ENCODE measurements around the gene OR10A5. TPM values are rescaled to one million over a fixed set of nuclear protein-coding genes. Genes with fewer than 3 reads are reported as not detected.
"Not testable (repeated sequence)": the region's sequence is repeated elsewhere in the genome, so short reads cannot be mapped to it uniquely, and the experiment has no call there.

OR10A5 gene
- total and polyA plus RNA-seq, 2 of the 8 experiments (the other 6 are each of a cell fraction or from before 2014, with no cell fraction given), result not detected

DNA sequence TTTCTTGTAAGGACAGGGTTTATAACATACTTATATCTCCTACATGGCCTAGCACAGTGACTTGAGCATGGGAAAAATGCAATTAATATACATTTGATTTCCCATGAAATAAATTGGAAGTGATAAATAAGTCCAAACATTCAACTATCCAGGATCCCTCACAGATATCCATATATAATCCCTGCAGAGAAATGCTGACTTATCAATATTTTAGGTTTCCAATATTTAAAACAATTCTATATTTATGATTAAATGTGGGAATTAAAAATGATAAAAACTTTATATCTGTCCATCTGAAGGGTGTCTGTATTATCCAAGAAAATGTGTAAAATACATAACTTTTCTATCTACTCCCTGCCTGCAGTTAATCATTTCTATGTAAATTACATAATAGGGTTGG is 37.3 kb downstream of the OR10A5 start:
- Histone ChIP-seq H2BK20ac (ENCODE audit: low read length) (no peak overlapping the region), H2AK5ac (ENCODE audit: low read depth, low read length) (no peak overlapping the region), H2BK12ac (ENCODE audit: low read depth, low read length) (no peak overlapping the region), H4K8ac (ENCODE audit: extremely low read depth, insufficient read depth, low read length) (no peak overlapping the region), H3K27me3 (replicated peaks in 1 of 4; ENCODE audit: control insufficient read depth in 3 of 4, extremely low read depth in 1 of 4, insufficient read depth in 3 of 4, low read length in 3 of 4) (no peaks in the 10 kb centered on the region), H4K20me1 (replicated peaks in 1 of 2; ENCODE audit: control insufficient read depth in 1 of 2, insufficient read depth in 2 of 2, low read length in 2 of 2) (no peaks in the 10 kb centered on the region), H4K5ac (ENCODE audit: insufficient read length, low read depth, low read length) (no peak overlapping the region), H3K14ac (ENCODE audit: insufficient read length) (no peak overlapping the region), H3K27ac (ENCODE audit: low read depth, low read length) (no peak overlapping the region), H3K18ac (ENCODE audit: extremely low read depth, low read length) (no peak overlapping the region), H3K4ac (replicated peaks; ENCODE audit: insufficient read length, low read depth, low read length) (no peak overlapping the region), H3K79me1 (ENCODE audit: low read depth, low read length) (no peaks in the 10 kb centered on the region), H3K9me3 (ENCODE audit: insufficient read depth in 2 of 2, low read depth in 1 of 2, low read length in 1 of 2) (no peaks in the 10 kb centered on the region), H2BK15ac (ENCODE audit: low read length) (no peak overlapping the region), H2BK120ac (replicated peaks; ENCODE audit: low read depth, low read length) (no peak overlapping the region), H3K23me2 (ENCODE audit: low read depth, low read length) (no peaks in the 10 kb centered on the region), H3K4me1 (replicated peaks in 1 of 4; ENCODE audit: control insufficient read depth in 3 of 4, insufficient read depth in 4 of 4, low read length in 3 of 4) (no peaks in the 10 kb centered on the region), H3K9ac (replicated peaks in 1 of 4; ENCODE audit: extremely low read depth in 1 of 4, low read depth in 3 of 4, low read length in 3 of 4) (no peak overlapping the region), H3K36me3 (ENCODE audit: control insufficient read depth in 2 of 4, insufficient read depth in 4 of 4, low read length in 3 of 4) (no peaks in the 10 kb centered on the region), H3K23ac (ENCODE audit: insufficient read length) (no peak overlapping the region), H4K91ac (replicated peaks; ENCODE audit: insufficient read length, low read length) (no peak overlapping the region), H3K4me2 (ENCODE audit: insufficient read depth in 1 of 2, low read depth in 2 of 2, low read length in 2 of 2) (no peak overlapping the region), H2AFZ (ENCODE audit: low read length) (no peak overlapping the region), H3K79me2 (ENCODE audit: control insufficient read depth in 1 of 2, insufficient read depth in 2 of 2, low read length in 2 of 2) (no peaks in the 10 kb centered on the region), H3K4me3 (ENCODE audit: extremely low read depth in 1 of 4, insufficient read depth in 2 of 4, low read depth in 3 of 4, low read length in 4 of 4) (no peak overlapping the region), H3K56ac (replicated peaks; ENCODE audit: insufficient read length, low read depth, low read length) (no peak overlapping the region), H2BK5ac (ENCODE audit: low read depth, low read length) (no peak overlapping the region)
- DNase-seq (ENCODE audit: low read depth in 1 of 2, low spot score in 2 of 2) (no peak), FAIRE-seq (no peak)
- TF ChIP-seq MAFK (IDR thresholded peaks at IDR 0.05; ENCODE audit: low read depth, low read length) (peak; percentile 68; the same call in 1 of the 2 replicates), EGR1 (IDR thresholded peaks at IDR 0.05; ENCODE audit: borderline replicate concordance, low read depth, low read length) (no peak), JUND (IDR thresholded peaks at IDR 0.05; ENCODE audit: low read length) (no peak)
- CTCF ChIA-PET (ENCODE audit: partially characterized antibody), result no interaction called here
- POLR2A ChIA-PET (ENCODE audit: partially characterized antibody), result no interaction called here

DNA sequence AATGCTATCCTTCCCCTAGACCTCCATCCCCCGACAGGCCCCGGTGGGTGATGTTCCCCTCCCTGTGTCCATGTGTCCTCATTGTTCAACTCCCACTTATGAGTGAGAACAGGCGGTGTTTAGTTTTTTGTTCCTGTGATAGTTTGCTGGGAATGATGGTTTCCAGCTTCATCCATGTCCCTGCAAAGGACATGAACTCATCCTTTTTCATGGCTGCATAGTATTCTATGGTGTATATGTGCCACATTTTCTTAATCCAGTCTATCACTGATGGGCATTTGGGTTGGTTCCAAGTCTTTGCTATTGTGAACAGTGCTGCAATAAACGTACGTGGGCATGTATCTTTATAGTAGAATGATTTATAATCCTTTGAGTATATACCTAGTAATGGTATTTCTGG is 42.2 kb downstream of the OR10A5 start:
- H3K4ac ChIP-seq (replicated peaks; ENCODE audit: insufficient read length, low read depth, low read length); H3K27ac ChIP-seq (ENCODE audit: low read depth, low read length); H3K27me3 ChIP-seq (replicated peaks in 1 of 4; ENCODE audit: control insufficient read depth in 3 of 4, extremely low read depth in 1 of 4, insufficient read depth in 3 of 4, low read length in 3 of 4); H2BK15ac ChIP-seq (ENCODE audit: low read length); H4K91ac ChIP-seq (replicated peaks; ENCODE audit: insufficient read length, low read length); FAIRE-seq; H4K8ac ChIP-seq (ENCODE audit: extremely low read depth, insufficient read depth, low read length); H3K23ac ChIP-seq (ENCODE audit: insufficient read length); H3K79me1 ChIP-seq (ENCODE audit: low read depth, low read length); H3K14ac ChIP-seq (ENCODE audit: insufficient read length); H2BK5ac ChIP-seq (ENCODE audit: low read depth, low read length); H3K4me2 ChIP-seq (ENCODE audit: insufficient read depth in 1 of 2, low read depth in 2 of 2, low read length in 2 of 2); H3K9me3 ChIP-seq (ENCODE audit: insufficient read depth in 2 of 2, low read depth in 1 of 2, low read length in 1 of 2); H3K23me2 ChIP-seq (ENCODE audit: low read depth, low read length); H3K4me3 ChIP-seq (ENCODE audit: extremely low read depth in 1 of 4, insufficient read depth in 2 of 4, low read depth in 3 of 4, low read length in 4 of 4); H3K79me2 ChIP-seq (ENCODE audit: control insufficient read depth in 1 of 2, insufficient read depth in 2 of 2, low read length in 2 of 2); H3K36me3 ChIP-seq (ENCODE audit: control insufficient read depth in 2 of 4, insufficient read depth in 4 of 4, low read length in 3 of 4); POLR2A ChIA-PET (ENCODE audit: partially characterized antibody); DNase-seq (ENCODE audit: low read depth in 1 of 2, low spot score in 2 of 2); H2BK12ac ChIP-seq (ENCODE audit: low read depth, low read length); H2BK120ac ChIP-seq (replicated peaks; ENCODE audit: low read depth, low read length); H4K20me1 ChIP-seq (replicated peaks in 1 of 2; ENCODE audit: control insufficient read depth in 1 of 2, insufficient read depth in 2 of 2, low read length in 2 of 2); H3K4me1 ChIP-seq (replicated peaks in 1 of 4; ENCODE audit: control insufficient read depth in 3 of 4, insufficient read depth in 4 of 4, low read length in 3 of 4); H3K56ac ChIP-seq (replicated peaks; ENCODE audit: insufficient read length, low read depth, low read length); H4K5ac ChIP-seq (ENCODE audit: insufficient read length, low read depth, low read length); H2AK5ac ChIP-seq (ENCODE audit: low read depth, low read length); H2AFZ ChIP-seq (ENCODE audit: low read length); H2BK20ac ChIP-seq (ENCODE audit: low read length); H3K9ac ChIP-seq (replicated peaks in 1 of 4; ENCODE audit: extremely low read depth in 1 of 4, low read depth in 3 of 4, low read length in 3 of 4); H3K18ac ChIP-seq (ENCODE audit: extremely low read depth, low read length): not testable (repeated sequence)
- WGBS, 2 experiments (ENCODE audit: extremely low coverage in 1 of 2, insufficient coverage in 1 of 2, insufficient read length in 1 of 2, insufficient replicate concordance in 2 of 2, low coverage in 1 of 2, low lambda C conversion rate in 2 of 2, missing lambda C conversion rate in 1 of 2), result 91% methylated on average over 5 of the region's 5 CpGs; no CpG with 5 or more reads in 1 of the 2 experiments
- CTCF ChIA-PET (ENCODE audit: partially characterized antibody), result interaction anchor here (2.3 kb wide), 1 partner anchor 76 kb away, joined by 9 read pairs; no protein-coding TSS in a partner anchor

All from H1 (cell line).